ENCODE data around the gene GLS2.

- TF ChIP-seq POLR2A (IDR thresholded peaks at IDR 0.05; ENCODE audit: low read length) (peak; percentile 87), CTCF (IDR thresholded peaks at IDR 0.05) (no peak), EHMT2 (IDR thresholded peaks at IDR 0.05; ENCODE audit: low read depth) (no peak), ZFP36 (IDR thresholded peaks at IDR 0.05; ENCODE audit: borderline replicate concordance, partially characterized antibody) (no peak), CHD2 (IDR thresholded peaks at IDR 0.05; ENCODE audit: low read length, partially characterized antibody) (no peak), SREBF2 (IDR thresholded peaks at IDR 0.05) (no peak), EP300 (IDR thresholded peaks at IDR 0.05) (no peak), MAX (IDR thresholded peaks at IDR 0.05) (peak; percentile 92), RFX5 (IDR thresholded peaks at IDR 0.05) (no peak), KDM1A (IDR thresholded peaks at IDR 0.05; ENCODE audit: low read depth) (no peak), RAD21 (conservative IDR thresholded peaks at IDR 0.05 in 1 of 2, IDR thresholded peaks at IDR 0.05 in 1 of 2) (no peak), HDAC2 (IDR thresholded peaks at IDR 0.05) (no peak), RNF2 (IDR thresholded peaks at IDR 0.05; ENCODE audit: borderline replicate concordance, low read depth) (no peak)
Measured at GRCh38 chr12:56448860-56449621, 38.9 kb downstream of the GLS2 start, which contains the start of gene TIMELESS.

Data from A549 (cell line).